HG03378 (cell line): ENCODE results near the gene PHACTR1.

Experiments used
- ATAC-seq: cut with Tn5 transposase; IDR thresholded peaks from one replicate; pipeline ENCODE4 v1.9.1; 2021; ENCODE audit warnings: mild to moderate bottlenecking, moderate library complexity; ENCODE audit not compliant: unreplicated experiment

The PHACTR1 gene

DNA sequence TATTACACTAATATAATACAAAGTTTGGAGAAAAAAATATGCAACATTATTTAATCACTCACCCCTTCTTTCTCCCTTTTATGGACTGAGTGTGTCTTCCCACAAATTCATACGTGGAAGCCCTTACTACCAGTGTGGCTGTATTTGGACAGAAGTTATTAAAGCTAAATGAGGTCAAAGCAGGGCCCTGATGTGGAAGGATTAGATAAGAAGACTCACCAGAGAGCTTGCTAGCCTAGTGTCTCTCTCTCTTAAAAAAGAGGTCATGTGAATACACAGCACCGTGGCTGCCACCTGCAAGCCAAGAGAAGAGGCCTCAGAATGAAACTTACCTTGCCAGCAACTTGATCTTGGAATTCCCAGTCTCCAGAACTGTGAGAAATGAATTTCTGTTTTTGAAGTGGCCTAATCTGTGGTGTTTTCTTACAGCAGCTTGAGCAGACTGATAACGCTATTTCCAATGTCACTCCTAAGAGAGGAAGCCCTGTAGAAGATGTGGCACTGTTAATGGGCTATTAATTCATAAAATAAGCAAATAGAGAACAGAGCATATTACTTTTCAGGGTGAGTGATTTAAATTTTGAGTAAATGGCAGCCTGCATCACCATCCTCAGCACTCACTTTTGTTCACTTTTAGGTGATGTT is 378.3 kb downstream of the PHACTR1 start:
- ATAC-seq = no peak

DNA sequence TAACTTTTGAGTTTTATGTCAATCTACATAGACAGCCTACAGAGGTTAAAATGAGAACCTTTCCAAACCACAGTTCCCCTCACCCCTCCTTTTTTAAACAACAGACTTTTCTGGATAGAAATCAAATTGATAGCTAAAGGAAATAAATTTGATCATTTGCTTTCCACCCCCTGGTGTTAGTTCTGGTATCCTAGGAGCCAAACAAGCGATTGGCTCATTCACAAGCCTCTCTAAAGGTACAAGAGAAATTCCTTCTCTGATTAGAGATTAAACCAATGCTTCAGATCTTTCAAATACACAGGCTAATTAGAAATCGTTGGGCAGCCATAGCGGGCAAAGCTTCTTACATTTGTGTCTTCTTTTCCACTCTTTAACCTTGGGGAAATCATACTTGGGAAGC is 379.5 kb downstream of the PHACTR1 start:
- ATAC-seq = no peak

GRCh38 chr6:13097454-13097853 is 380.9 kb downstream of the PHACTR1 start:
- no peak for ATAC-seq

DNA sequence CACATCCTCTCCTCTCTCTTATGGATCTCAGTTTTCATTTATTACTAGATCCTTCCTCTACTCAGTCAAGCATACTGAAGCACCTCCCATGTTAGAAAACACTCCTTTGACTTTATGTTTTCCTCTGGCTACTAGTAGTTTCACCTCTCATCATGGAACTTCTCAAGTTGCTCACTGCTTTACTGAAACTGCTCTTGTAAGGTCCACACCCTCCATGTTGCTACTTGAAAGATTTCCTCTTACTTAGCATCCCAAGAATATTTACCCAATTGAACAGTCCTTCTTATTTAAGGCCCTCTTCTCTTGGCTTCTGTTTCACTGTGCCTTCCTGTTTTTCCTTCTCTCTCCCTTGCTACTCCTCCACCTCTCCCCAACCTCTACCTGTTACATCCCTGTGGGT is 381.4 kb downstream of the PHACTR1 start:
- ATAC-seq = no peak

DNA sequence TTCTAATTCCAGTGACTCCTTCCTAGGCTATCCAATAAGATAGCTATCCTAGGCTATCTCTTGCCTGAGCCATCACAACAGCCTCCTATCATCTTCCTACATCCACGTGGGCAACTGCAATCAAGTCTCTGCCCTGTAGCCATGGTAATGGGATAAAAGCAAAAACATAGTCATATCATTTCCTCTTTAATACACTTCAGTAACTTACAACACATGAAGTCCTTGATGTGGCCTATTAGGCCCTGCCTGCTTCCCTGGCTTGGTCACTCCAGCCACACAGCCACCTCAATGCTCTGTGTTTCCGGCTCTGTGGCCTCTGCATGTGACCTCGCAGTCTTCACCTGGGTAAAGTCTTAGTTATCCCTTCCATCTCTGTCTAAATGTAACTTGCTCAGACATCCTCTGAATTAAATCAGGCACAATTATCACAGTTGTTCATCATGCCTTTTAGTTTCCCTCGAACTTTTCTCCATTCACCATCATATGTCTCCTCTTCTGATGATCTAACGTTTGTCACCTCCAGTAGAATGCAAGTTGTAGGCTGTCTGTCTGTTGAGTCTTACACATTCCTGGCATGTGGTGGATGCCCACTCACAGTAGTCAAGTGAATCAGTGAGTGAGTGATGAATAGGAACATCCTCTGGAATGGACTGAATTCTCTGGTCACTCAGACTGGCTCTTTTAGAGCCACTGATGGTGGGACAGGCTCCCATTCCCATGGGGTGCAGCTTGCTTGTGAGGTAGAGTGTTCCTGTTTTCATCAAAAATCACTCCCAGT is 382.4 kb downstream of the PHACTR1 start:
- no peak for ATAC-seq

- ATAC-seq = no peak
Measured at GRCh38 chr6:13099771-13100170, 383.2 kb downstream of the PHACTR1 start.

GRCh38 chr6:13101409-13101808 is 384.8 kb downstream of the PHACTR1 start:
- no peak for ATAC-seq

DNA sequence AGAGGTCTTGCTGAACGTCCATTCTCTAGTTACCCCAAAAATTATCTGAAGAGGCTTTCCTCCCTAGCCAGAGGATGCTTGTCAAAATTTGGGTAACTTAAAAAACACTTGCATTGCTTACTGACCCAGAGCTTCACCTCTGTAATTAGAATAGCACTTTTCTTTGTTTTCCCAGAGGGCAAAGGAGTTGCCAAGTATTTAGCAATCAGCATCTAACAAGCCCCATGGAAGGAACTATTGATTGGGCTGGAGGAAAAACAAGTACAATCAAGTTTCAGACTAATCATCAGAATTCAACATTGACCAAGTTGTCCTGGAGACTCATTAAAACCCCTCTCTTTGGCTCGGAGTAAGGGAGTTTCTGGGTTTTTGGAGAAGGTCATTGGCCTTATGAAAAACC is 385.4 kb downstream of the PHACTR1 start:
- ATAC-seq = no peak

DNA sequence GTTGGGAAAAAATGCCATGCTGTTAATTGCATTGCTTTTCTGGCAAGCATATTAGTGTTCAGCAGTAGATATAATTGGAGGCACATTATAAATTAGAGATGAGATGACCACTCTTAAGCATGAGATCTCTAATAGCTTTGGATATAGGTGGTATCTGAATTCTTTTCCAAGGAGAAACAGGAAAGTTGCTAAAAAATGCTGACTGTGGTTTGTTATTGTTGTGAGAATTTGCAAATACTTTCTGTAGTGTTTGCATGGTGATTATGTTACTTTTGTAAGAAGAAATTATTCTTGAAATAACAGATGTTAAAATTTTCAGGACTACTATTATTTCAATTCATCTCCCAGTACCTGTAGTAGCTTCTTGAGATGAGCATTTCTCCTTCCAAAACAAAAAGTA is 386.6 kb downstream of the PHACTR1 start:
- no peak for ATAC-seq

GRCh38 chr6:13105139-13105538 is 388.6 kb downstream of the PHACTR1 start:
- ATAC-seq = no peak

DNA sequence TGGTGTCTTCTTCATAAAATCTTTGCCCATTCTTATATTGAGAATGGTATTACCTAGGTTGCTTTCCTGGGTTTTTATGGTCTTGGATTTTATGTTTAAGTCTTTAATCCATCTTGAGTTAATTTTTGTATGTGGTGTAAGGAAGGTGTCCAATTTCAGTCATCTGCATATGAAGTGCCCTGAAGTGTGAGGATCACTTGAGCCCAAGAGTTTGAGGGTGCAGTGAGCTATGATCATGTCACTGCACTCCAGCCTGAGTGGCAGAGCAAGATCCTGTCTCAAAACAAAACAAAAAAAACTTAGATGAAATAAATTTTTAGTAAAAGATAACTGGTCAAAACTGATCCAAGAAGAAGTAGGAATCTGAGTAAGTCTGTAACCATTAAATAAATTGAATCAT is 396.4 kb downstream of the PHACTR1 start:
- no peak for ATAC-seq

GRCh38 chr6:13113376-13113775 is 396.8 kb downstream of the PHACTR1 start:
- no peak for ATAC-seq

DNA sequence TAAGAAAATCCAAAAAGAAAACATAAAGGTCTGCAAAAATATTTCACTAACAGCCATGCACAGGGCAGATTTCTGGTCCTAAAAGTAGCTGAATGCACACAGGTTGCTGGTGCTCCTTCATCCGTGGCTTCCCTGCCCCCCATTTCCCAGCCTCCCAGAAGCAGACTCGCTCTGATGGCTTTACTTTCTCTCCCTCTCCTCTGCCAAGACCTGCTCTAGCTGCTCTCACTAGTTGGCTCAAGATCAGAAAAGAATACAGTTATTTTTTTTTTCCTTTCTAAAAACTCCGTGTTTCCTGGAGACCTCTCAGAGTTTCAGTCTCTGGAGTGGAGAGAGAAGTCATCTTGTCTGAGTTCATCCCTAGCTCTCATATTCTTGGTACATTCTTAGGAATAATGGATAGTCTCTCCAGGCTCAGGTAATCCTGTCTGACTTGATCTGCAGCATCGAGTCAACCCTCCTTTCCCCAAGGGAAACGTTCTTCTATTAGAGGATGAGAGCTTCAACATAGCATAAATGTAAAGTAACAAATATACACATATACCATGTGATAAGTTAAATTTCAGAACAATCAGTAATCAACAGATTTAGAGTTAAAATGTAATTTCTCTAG is 397.5 kb downstream of the PHACTR1 start:
- ATAC-seq = no peak

- ATAC-seq = no peak
Measured at GRCh38 chr6:13116155-13116554, 399.6 kb downstream of the PHACTR1 start.

DNA sequence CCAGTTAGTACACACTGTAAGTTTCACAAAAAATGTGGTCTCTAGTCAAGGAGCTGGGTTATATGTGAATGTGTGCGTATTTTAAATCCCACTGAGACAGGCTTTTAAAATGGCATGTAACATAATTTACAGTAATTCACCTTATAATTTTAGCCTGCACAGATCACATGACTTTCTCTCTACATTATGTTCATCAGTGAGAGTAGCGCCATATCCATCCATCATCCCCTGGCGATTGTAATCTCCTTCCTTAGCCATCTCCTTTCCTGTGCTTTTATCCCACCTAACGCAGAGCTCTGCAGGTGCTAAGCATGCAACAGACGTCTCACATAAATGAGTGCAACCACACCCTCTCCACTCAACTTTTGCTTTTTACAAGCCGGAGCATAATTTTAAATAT is 401.0 kb downstream of the PHACTR1 start:
- ATAC-seq = no peak

GRCh38 chr6:13119549-13119948 is 403.0 kb downstream of the PHACTR1 start:
- no peak for ATAC-seq

DNA sequence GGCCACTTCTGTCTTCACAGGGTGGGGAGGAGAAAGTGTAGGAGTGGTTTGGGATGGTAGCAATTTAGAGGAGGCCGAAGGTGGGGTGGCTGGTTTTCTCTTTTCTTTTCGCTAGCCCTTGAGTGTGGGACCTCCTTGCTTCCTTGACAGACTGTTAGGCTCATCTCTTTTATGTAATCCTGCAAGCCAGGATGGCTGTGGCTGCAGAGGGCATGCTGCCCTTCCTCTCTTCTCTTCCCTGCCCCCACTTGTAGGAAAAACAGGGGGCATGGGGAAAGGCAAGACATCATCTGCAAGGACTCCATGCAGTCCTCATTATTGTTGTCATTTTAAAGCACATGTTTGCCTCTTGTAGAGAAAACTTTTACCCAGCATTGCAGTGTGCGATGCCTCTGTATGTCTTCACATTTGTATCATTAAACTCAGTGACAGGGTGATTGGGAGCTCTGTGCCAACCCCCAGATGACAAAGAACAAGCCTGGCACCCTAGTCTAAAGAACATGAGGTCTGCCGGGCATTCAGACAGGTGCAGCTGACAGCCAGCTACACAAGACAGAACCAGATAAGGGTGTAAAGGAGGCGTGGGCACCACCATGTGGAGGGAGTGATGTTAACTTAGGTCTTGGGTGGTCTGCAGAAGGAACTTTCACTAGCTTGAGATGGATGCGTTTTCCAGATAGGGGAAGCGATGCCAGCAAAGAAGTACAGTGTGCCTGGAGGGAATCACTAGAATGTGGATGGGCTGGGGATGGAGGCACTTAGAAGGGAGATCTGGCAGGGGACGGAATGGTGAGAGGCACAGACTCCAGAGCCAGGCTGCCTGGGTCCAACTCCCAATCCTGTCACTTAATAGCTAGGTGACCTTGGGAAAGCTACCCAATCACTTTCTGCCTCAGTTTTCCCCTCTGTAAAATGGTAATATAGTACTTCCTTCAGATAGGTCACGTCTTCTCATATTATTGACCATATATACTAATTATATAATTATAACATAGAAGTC is 404.2 kb downstream of the PHACTR1 start:
- no peak for ATAC-seq

DNA sequence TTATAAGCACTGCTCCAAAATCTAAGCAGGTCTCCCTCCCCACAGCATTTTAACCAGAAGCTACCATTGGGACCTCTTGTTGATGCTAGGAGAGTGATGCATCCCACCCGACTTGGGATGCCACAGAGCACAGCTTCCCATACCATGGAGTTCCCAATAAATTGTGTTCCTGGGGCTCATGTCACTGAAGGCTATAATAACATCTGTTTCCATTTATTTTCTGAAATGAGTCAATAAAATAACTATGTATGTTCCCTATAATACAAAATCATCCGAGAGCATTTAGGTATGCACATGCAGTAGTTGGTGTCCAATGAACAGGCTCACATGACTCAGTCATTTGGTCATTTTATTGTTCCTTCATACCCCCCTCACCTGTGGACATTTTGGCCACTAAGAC is 407.6 kb downstream of the PHACTR1 start:
- no peak for ATAC-seq

GRCh38 chr6:13125841-13126240 is 409.3 kb downstream of the PHACTR1 start:
- no peak for ATAC-seq

- no peak for ATAC-seq
Measured at GRCh38 chr6:13131935-13132661, 415.5 kb downstream of the PHACTR1 start.
